Measurements from ENCODE around the gene PFDN6. TPM values are rescaled to one million over a fixed set of nuclear protein-coding genes. Genes with fewer than 3 reads are reported as not detected.
"Not testable (repeated sequence)": the region's sequence is repeated elsewhere in the genome, so short reads cannot be mapped to it uniquely, and the experiment has no call there.

Gene PFDN6
- total RNA-seq = 10 to 100 TPM; 36.8 to 45.7 TPM
- long read RNA-seq = 0 reads

- DNase-seq = peak; percentile 79 to 81
- ATAC-seq = peak; percentile 95
- intact Hi-C loops (cut with DNase I, micrococcal nuclease) = no loop called here
Observed at GRCh38 chr6:33288921-33289783, at the start of gene PFDN6, which contains the start of gene WDR46. Gene PFDN6, plus strand, starts transcription at chr6:33289601. Its CDS starts 256 bp downstream, at chr6:33289857. Gene WDR46, minus strand, starts transcription at chr6:33289239. Its CDS starts 69 bp downstream, at chr6:33289170.

DNA sequence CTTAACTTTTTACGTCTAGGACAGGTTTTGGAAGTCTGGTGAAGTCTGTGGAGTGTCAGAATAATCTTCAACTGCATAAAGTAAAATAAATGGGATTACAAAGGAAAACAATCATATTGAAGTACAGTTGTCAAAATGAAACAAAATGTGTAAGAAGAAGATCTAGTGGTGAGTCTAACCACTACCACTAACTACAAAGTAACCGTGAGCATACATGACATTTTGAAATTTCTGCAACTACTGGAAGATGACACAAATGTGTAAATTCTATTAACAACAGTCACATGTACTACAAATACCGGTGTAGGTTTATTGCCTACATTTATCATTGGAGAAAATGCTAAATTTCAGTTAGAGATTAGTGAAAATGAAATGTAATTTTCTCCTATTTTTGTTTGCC is 47.4 kb upstream of the PFDN6 start:
- intact Hi-C loops (cut with DNase I, micrococcal nuclease) = no loop called here
- ATAC-seq (no peak), DNase-seq (no peak)

GRCh38 chr6:33243476-33243875 is 45.9 kb upstream of the PFDN6 start:
- no peak for DNase-seq
- intact Hi-C loops (cut with DNase I, micrococcal nuclease) = no loop called here
- no peak for ATAC-seq

DNA sequence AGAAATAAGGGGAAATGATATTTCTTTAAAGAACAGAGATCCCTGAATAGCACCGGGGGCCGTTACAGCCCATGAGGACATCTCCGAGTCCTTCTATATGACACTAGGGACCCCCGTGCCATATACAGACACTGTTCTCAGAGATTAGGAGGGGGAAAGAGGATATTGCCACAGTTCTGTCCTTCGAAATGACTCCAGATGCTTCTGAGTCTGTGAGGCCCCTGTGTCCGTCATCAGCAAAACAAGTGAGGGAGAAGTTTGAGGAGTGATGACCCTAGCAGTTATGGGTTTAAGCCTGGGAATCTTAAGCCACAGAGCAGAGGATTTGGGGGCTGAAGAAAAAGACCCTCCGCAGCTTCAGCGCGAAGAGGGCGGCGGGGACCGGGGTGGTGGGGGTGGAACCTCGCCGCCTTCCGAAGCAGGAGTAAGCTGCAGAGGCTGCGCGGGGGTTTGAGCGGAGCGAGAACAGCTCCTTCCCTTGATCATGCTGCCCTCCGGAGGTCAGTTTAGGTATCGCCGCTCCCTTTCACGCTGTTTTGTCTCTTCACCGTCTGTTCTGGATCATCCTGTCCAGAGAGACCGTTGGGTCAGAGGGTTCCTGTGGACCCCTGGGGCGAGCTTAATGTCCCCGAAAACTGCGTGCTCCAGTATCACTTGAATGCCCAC is 41.3 kb upstream of the PFDN6 start:
- intact Hi-C loops (cut with DNase I, micrococcal nuclease) = loop anchor here in 1 of 2 donors (5.0 kb wide), 3 partner anchors 86 to 236 kb away; no protein-coding TSS in a partner anchor
- DNase-seq (peak; percentile 82 to 94), ATAC-seq (peak; percentile 67)

GRCh38 chr6:33248643-33248931 is 40.8 kb upstream of the PFDN6 start:
- intact Hi-C loops (cut with DNase I, micrococcal nuclease) = loop anchor here in 1 of 2 donors (5.0 kb wide), 3 partner anchors 86 to 236 kb away; no protein-coding TSS in a partner anchor
- peak; percentile 6 for ATAC-seq

DNA sequence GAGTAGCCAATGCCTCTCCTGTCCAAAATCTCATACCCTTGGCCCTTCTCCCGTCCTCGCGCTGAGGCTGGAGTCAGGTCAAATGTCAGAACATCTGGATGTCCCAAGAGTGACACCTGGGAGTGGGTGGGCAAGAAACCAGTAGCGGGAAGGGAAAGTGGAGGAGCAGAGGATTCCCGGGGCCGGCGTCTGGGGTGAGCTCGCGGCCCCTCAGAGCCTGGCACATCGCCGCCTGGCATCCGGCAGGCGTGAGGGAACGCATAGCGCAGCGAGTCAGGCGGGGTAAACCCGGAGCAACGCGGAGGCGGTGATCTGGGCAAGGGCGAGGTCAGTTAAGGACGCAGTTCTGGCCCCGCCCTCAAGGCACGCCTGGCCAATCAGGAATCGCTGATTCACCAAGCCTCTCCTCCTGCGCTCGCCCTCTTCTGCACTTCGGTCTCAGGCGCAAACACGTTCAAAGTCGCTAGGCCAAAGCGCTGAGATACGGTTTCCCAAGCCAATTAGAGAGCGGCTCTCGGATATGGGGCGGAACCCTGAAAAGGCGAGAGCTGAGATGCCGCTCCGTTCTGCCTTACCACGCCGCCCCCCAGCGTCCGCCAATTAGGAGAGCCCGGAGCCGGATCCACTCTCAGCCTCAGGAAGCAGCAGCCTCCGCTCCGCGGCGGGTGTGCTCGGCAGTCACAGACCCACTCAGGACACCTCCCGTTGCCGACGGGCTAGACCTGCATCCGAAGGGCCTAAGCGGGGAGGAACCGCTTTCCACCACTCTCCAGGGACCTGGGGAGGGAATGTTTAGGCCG is 40.3 kb upstream of the PFDN6 start:
- intact Hi-C loops (cut with DNase I, micrococcal nuclease) = loop anchor here in 1 of 2 donors (5.0 kb wide), 3 partner anchors 87 to 237 kb away; no protein-coding TSS in a partner anchor
- ATAC-seq (peak; percentile 94), DNase-seq (peak; percentile 97 to 99)

More at GRCh38 chr6:33248643-33248931, 40.8 kb upstream of the PFDN6 start:
- DNase-seq = no peak

GRCh38 chr6:33249732-33250630 is 39.4 kb upstream of the PFDN6 start:
- intact Hi-C loops (cut with DNase I, micrococcal nuclease) = loop anchor here in 1 of 2 donors (5.0 kb wide), 3 partner anchors 88 to 238 kb away; no protein-coding TSS in a partner anchor
- peak; percentile 0 for ATAC-seq
- DNase-seq = peak in 1 of 2 donors; percentile 24

DNA sequence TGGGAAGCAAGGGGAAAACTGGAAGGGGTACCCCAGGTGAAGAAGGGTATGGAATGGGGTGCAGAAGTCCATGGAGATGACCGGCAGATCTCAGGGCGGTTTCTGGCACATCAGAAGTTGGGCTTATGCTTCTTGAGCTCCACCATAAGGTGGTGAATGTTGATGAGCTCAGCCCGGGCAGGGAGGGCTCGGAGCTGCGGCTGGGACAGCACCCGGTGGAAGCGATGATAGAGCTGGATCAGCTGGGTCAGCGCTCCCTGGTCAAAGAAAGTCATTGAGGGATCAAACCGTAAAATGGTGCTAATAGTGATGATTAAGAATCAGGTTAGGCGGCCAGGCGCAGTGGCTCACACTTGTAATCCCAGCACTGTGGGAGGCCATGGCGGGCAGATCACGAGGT is 38.7 kb upstream of the PFDN6 start:
- intact Hi-C loops (cut with DNase I, micrococcal nuclease) = no loop called here
- ATAC-seq (no peak), DNase-seq (no peak)

DNA sequence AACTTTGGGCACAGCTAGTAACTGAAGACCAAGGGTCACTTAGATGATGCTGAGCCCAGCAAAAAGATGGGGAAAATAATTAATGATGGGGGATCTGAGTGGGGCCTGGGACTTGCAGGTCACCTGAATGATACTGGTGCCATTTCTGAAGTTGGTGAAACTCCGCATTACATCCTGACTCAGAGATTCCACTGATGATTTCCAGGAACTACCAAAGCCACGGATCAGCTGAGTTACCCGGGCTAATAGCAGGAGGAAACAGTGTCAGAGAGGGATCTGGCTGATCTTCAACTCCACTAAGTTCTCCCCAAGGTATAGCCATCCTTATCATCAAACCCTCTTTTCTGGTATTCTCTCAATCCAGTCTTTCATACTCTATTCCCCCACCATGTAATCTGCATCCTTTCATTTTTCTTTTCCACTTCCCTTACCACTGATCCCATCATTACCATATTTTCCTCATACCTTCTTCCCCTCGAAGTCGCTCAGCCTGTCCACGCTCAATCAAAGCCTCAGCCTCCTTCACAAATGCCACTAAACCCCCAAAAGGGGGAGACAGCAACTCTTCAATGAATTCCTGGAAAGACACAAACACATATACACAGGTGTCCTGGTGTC is 37.9 kb upstream of the PFDN6 start:
- intact Hi-C loops (cut with DNase I, micrococcal nuclease) = no loop called here
- ATAC-seq = no peak
- no peak for DNase-seq

DNA sequence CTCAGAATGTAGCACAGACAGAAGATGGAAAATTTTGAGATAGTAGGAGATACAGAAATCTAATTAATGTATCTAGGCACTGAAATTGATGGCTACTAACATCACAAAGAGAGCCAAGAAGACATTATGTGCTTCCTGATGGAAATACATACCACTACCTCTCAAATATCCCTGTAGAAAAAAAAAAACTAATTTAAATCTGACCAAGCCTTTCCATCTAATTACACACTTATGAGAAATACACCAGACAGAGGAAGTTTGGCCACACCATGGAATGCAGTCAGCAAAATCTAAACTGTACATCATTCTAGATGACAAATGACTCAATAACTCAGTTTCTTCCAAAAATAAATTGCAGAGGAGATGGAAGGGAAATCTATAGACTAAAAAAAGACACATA is 36.6 kb upstream of the PFDN6 start:
- intact Hi-C loops (cut with DNase I, micrococcal nuclease) = no loop called here
- no peak for ATAC-seq
- no peak for DNase-seq

- no peak for ATAC-seq
- intact Hi-C loops (cut with DNase I, micrococcal nuclease) = no loop called here
- no peak for DNase-seq
Observed at GRCh38 chr6:33254591-33254990, 34.8 kb upstream of the PFDN6 start.

- DNase-seq (no peak), ATAC-seq (no peak)
- intact Hi-C loops (cut with DNase I, micrococcal nuclease) = no loop called here
Observed at GRCh38 chr6:33259032-33259431, 30.4 kb upstream of the PFDN6 start.

GRCh38 chr6:33262490-33262889 is 26.9 kb upstream of the PFDN6 start:
- intact Hi-C loops (cut with DNase I, micrococcal nuclease) = not testable (repeated sequence)

DNA sequence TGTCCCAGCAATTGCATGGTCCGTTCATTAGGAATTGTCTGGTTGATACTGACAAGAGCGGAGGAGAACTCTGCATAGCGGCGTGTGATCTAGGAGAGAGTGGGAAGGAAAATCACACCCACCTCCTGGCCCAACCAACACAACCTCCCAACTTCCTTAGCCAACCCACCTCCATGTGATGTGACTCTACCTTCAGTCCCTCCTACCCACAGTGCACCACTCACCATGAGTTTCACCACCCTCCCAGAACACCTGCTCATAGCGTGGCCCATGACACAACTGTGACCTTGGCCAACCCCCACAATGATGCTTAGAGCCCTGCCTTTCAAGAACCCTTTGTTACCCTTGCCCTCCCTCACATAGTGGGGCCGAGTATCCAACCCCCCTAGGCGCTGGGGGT is 25.4 kb upstream of the PFDN6 start:
- intact Hi-C loops (cut with DNase I, micrococcal nuclease) = no loop called here
- DNase-seq (no peak), ATAC-seq (no peak)

More at GRCh38 chr6:33262490-33262889, 26.9 kb upstream of the PFDN6 start:
- not testable (repeated sequence) for ATAC-seq, DNase-seq

DNA sequence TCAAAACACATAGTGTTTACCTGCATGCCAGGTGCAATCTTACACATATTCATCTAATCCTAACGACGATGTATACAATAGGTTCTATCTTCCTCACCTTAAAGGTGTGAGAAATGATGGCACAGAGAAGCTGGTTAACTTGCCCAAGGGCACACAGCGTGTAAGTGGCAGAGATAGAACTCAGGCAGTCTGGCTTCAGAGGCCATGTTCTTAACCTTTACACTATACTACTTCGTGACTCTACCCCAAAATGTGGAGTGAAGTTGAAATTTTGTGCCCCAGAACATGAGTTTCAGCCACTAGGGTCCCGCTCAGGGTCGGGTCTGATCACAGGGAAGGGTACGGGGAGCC is 18.3 kb upstream of the PFDN6 start:
- intact Hi-C loops (cut with DNase I, micrococcal nuclease) = no loop called here
- DNase-seq = no peak
- ATAC-seq = peak; percentile 38

- ATAC-seq (peak; percentile 84), DNase-seq (peak; percentile 91 to 96)
- intact Hi-C loops (cut with DNase I, micrococcal nuclease) = no loop called here
Observed at GRCh38 chr6:33271468-33272274, 17.7 kb upstream of the PFDN6 start, which contains the start of the genes RPS18 and VPS52. Gene RPS18, plus strand, starts transcription at chr6:33272075. Its CDS starts 45 bp downstream, at chr6:33272120. Gene VPS52, minus strand, starts transcription at chr6:33271876. Its CDS starts 201 bp downstream, at chr6:33271675.
